MM.1S (cell line): ENCODE measurements around the gene DCLK1.

Experiments used
- DNase-seq: peaks from one replicate; pipeline ENCODE4 v3.0.0-alpha.2; 2015
- H2AFZ ChIP-seq: fragments of 300-600 bp; sonication (generic); 2 replicates; pipeline ENCODE4 v1.6.0; 2016; ENCODE audit warnings: antibody characterized with exemption, low read length
- H3F3A ChIP-seq: fragments of 300-600 bp; sonication (generic); 2 replicates; pipeline ENCODE4 v1.6.1; 2016; ENCODE audit warnings: mild to moderate bottlenecking, antibody characterized with exemption, low read length, moderate library complexity, mixed read lengths; ENCODE audit not compliant: insufficient read depth
- H3K27ac ChIP-seq: fragments of 300-600 bp; sonication (generic); 2 replicates; pipeline ENCODE4 v1.5.1; 2016; ENCODE audit warnings: mild to moderate bottlenecking, low read length
- H3K27me3 ChIP-seq: fragments of 300-600 bp; sonication (generic); replicated peaks from 2 replicates; pipeline ENCODE4 v1.6.0; 2016; ENCODE audit warnings: low read length; ENCODE audit not compliant: insufficient read depth
- H3K36me3 ChIP-seq: fragments of 300-600 bp; sonication (generic); replicated peaks from 2 replicates; pipeline ENCODE4 v1.6.1; 2016; ENCODE audit warnings: mild to moderate bottlenecking, low read length, mixed read lengths; ENCODE audit not compliant: insufficient read depth
- H3K4me1 ChIP-seq: fragments of 300-600 bp; sonication (generic); 2 replicates; pipeline ENCODE4 v1.6.1; 2016; ENCODE audit warnings: low read length, mixed read lengths
- H3K4me2 ChIP-seq: fragments of 300-600 bp; sonication (generic); 2 replicates; pipeline ENCODE4 v1.6.0; 2016; ENCODE audit warnings: low read depth, low read length
- H3K4me3 ChIP-seq: fragments of 300-600 bp; sonication (generic); 2 replicates; pipeline ENCODE4 v1.5.1; 2016; ENCODE audit warnings: low read length, mixed read lengths
- H3K79me2 ChIP-seq: fragments of 300-600 bp; sonication (generic); 2 replicates; pipeline ENCODE4 v1.6.1; 2016; ENCODE audit warnings: mixed run types, low read length, mixed read lengths
- H3K9ac ChIP-seq: fragments of 300-600 bp; sonication (generic); 2 replicates; pipeline ENCODE4 v1.6.1; 2016; ENCODE audit warnings: low read length, mixed read lengths
- H3K9me2 ChIP-seq: fragments of 300-600 bp; sonication (generic); replicated peaks from 2 replicates; pipeline ENCODE4 v1.6.1; 2016; ENCODE audit warnings: mild to moderate bottlenecking, low read length, mixed read lengths; ENCODE audit not compliant: insufficient read depth
- H3K9me3 ChIP-seq: fragments of 300-600 bp; sonication (generic); replicated peaks from 2 replicates; pipeline ENCODE4 v1.6.1; 2016; ENCODE audit warnings: mild to moderate bottlenecking, low read length, mixed read lengths; ENCODE audit not compliant: insufficient read depth
- H4K20me1 ChIP-seq: fragments of 300-600 bp; sonication (generic); 2 replicates; pipeline ENCODE4 v1.6.1; 2016; ENCODE audit warnings: mild to moderate bottlenecking, low read length, moderate library complexity, mixed read lengths; ENCODE audit not compliant: insufficient read depth
- CTCF ChIP-seq: fragments of 300-600 bp; sonication (generic); IDR thresholded peaks from 2 replicates; pipeline ENCODE4 v1.5.1; 2016; ENCODE audit warnings: antibody characterized with exemption, low read length, mixed read lengths
- EZH2 ChIP-seq: fragments of 300-600 bp; sonication (generic); optimal IDR thresholded peaks from 2 replicates; pipeline ENCODE3; 2017; ENCODE audit warnings: low read depth, mild to moderate bottlenecking, antibody characterized with exemption, low read length, mixed read lengths
- EZH2phosphoT487 ChIP-seq: fragments of 300-600 bp; sonication (generic); IDR thresholded peaks from 2 replicates; pipeline ENCODE4 v1.6.1; 2018; ENCODE audit warnings: antibody characterized with exemption, low read length

Gene DCLK1

GRCh38 chr13:36061054-36061453 is 70.1 kb downstream of the DCLK1 start:
- Histone ChIP-seq H4K20me1 (no peaks in the 10 kb centered on the region), H3K36me3 (no peaks in the 10 kb centered on the region), H3K9ac (no peak overlapping the region), H3K9me3 (no peaks in the 10 kb centered on the region), H3K4me2 (peak overlapping the region; percentile 15; the same call in 1 of the 2 replicates), H3K4me1 (peaks cover 8% of the 10 kb centered on the region; the same call in 1 of the 2 replicates), H3K9me2 (no peaks in the 10 kb centered on the region), H2AFZ (no peak overlapping the region), H3K27me3 (no peaks in the 10 kb centered on the region), H3K4me3 (no peak overlapping the region), H3K27ac (no peak overlapping the region), H3F3A (no peaks in the 10 kb centered on the region), H3K79me2 (no peaks in the 10 kb centered on the region)
- no peak for DNase-seq
- TF ChIP-seq CTCF: no peak
- no peak for TF ChIP-seq EZH2phosphoT487

GRCh38 chr13:36059321-36059720 is 71.9 kb downstream of the DCLK1 start:
- TF ChIP-seq EZH2 (no peak), CTCF (no peak), EZH2phosphoT487 (no peak)
- no peaks in the 10 kb centered on the region for H3F3A ChIP-seq
- no peaks in the 10 kb centered on the region for H3K79me2 ChIP-seq
- H4K20me1 ChIP-seq: no peaks in the 10 kb centered on the region
- no peak overlapping the region for H2AFZ ChIP-seq
- H3K4me1 ChIP-seq: peaks cover 8% of the 10 kb centered on the region; the same call in 1 of the 2 replicates
- H3K9me3 ChIP-seq: no peaks in the 10 kb centered on the region
- no peak overlapping the region for H3K9ac ChIP-seq
- H3K27ac ChIP-seq: no peak overlapping the region
- H3K9me2 ChIP-seq: no peaks in the 10 kb centered on the region
- H3K36me3 ChIP-seq: no peaks in the 10 kb centered on the region
- H3K4me2 ChIP-seq: no peak overlapping the region
- no peak overlapping the region for H3K4me3 ChIP-seq
- no peak for DNase-seq
- no peaks in the 10 kb centered on the region for H3K27me3 ChIP-seq

- Histone ChIP-seq H2AFZ (no peak overlapping the region), H4K20me1 (no peaks in the 10 kb centered on the region), H3K27me3 (no peaks in the 10 kb centered on the region), H3K4me2 (no peak overlapping the region), H3K36me3 (no peaks in the 10 kb centered on the region), H3K79me2 (no peaks in the 10 kb centered on the region), H3K9me3 (no peaks in the 10 kb centered on the region), H3F3A (no peaks in the 10 kb centered on the region), H3K4me1 (peaks cover 8% of the 10 kb centered on the region; the same call in 1 of the 2 replicates), H3K9me2 (no peaks in the 10 kb centered on the region), H3K4me3 (no peak overlapping the region), H3K27ac (no peak overlapping the region), H3K9ac (no peak overlapping the region)
- DNase-seq: no peak
- TF ChIP-seq EZH2: no peak
- TF ChIP-seq EZH2phosphoT487: no peak
- TF ChIP-seq CTCF: no peak
Observed at GRCh38 chr13:36058116-36058515, 73.1 kb downstream of the DCLK1 start.

- H4K20me1 ChIP-seq: no peaks in the 10 kb centered on the region
- no peak for DNase-seq
- no peaks in the 10 kb centered on the region for H3K79me2 ChIP-seq
- H2AFZ ChIP-seq: no peak overlapping the region
- no peaks in the 10 kb centered on the region for H3K36me3 ChIP-seq
- H3K27ac ChIP-seq: no peak overlapping the region
- H3K27me3 ChIP-seq: no peaks in the 10 kb centered on the region
- TF ChIP-seq EZH2: no peak
- TF ChIP-seq EZH2phosphoT487: no peak
- no peak for TF ChIP-seq CTCF
- H3F3A ChIP-seq: no peaks in the 10 kb centered on the region
- H3K9me2 ChIP-seq: no peaks in the 10 kb centered on the region
- no peak overlapping the region for H3K4me2 ChIP-seq
- H3K4me1 ChIP-seq: peaks cover 8% of the 10 kb centered on the region; the same call in 1 of the 2 replicates
- H3K4me3 ChIP-seq: no peak overlapping the region
- H3K9ac ChIP-seq: no peak overlapping the region
- no peaks in the 10 kb centered on the region for H3K9me3 ChIP-seq
Observed at GRCh38 chr13:36057547-36057946, 73.6 kb downstream of the DCLK1 start.
